HepG2 (cell line): ENCODE data around the gene MEF2A. TPM values are rescaled to one million over a fixed set of nuclear protein-coding genes. Genes with fewer than 3 reads are reported as not detected.

Experiments used
- ARID5B ChIP-seq: IDR thresholded peaks from 2 replicates; pipeline ENCODE4 v1.4.0; 2020; ENCODE audit warnings: mild to moderate bottlenecking, missing genetic modification reagents
- ELK4 ChIP-seq: sonication (generic); formaldehyde crosslinking; IDR thresholded peaks from 2 replicates; pipeline ENCODE4 v1.9.0; 2021; ENCODE audit warnings: missing genetic modification reagents, borderline replicate concordance
- GABPA ChIP-seq, 2 experiments: IDR thresholded peaks; 2 replicates each; pipeline ENCODE4 v1.6.1; 2011 to 2016; ENCODE audit warnings: low read depth in 2 of 2, low read length in 1 of 2, missing biosample characterization in 1 of 2, missing genetic modification characterization in 1 of 2
- KLF11 ChIP-seq: IDR thresholded peaks from 2 replicates; pipeline ENCODE4 v1.6.1; 2016; ENCODE audit warnings: missing compliant biosample characterization
- NCOA1 ChIP-seq: sonication (generic); formaldehyde crosslinking; IDR thresholded peaks from 2 replicates; pipeline ENCODE4 v1.9.0; 2021; ENCODE audit warnings: missing genetic modification reagents
- SCMH1 ChIP-seq: sonication (generic); formaldehyde crosslinking; IDR thresholded peaks from 2 replicates; pipeline ENCODE4 v1.9.0; 2021; ENCODE audit warnings: missing genetic modification reagents, mild to moderate bottlenecking, borderline replicate concordance
- SSRP1 ChIP-seq: IDR thresholded peaks from 2 replicates; pipeline ENCODE4 v1.6.1; 2016; ENCODE audit warnings: control low read depth
- TCF12 ChIP-seq, 2 experiments: fragments of 450-650 bp in 1 of 2; sonication (generic) in 1 of 2; formaldehyde crosslinking in 1 of 2; IDR thresholded peaks; 2 replicates each; pipeline versions ENCODE4 v1.6.1 to v1.8.0; 2017 to 2022; ENCODE audit warnings: antibody characterized with exemption in 1 of 2, mild to moderate bottlenecking in 1 of 2, missing genetic modification reagents in 1 of 2, moderate library complexity in 1 of 2
- TEAD2 ChIP-seq: sonication (generic); formaldehyde crosslinking; IDR thresholded peaks from 2 replicates; pipeline ENCODE4 v1.9.0; 2021; ENCODE audit warnings: missing genetic modification reagents
- TFDP1 ChIP-seq: IDR thresholded peaks from 2 replicates; pipeline ENCODE4 v1.6.1; 2016; ENCODE audit warnings: missing compliant biosample characterization, missing genetic modification reagents, borderline replicate concordance
- ZBTB37 ChIP-seq: sonication (generic); formaldehyde crosslinking; IDR thresholded peaks from 2 replicates; pipeline ENCODE4 v1.4.0; 2020; ENCODE audit warnings: mild to moderate bottlenecking, missing genetic modification reagents
- ZNF382 ChIP-seq: sonication (generic); formaldehyde crosslinking; IDR thresholded peaks from 2 replicates; pipeline ENCODE4 v1.5.0; 2020; ENCODE audit warnings: missing genetic modification reagents, mild to moderate bottlenecking, borderline replicate concordance
- ZNF501 ChIP-seq: sonication (generic); formaldehyde crosslinking; IDR thresholded peaks from 2 replicates; pipeline ENCODE4 v1.5.1; 2020; ENCODE audit warnings: mild to moderate bottlenecking, moderate library complexity, missing genetic modification reagents
- ZNF513 ChIP-seq: sonication (generic); formaldehyde crosslinking; conservative IDR thresholded peaks from 2 replicates; pipeline ENCODE4 v1.5.0; 2020; ENCODE audit warnings: missing genetic modification reagents
- ZNF616 ChIP-seq: sonication (generic); formaldehyde crosslinking; IDR thresholded peaks from 2 replicates; pipeline ENCODE4 v1.5.0; 2020; ENCODE audit warnings: low read depth, mild to moderate bottlenecking, missing genetic modification reagents
- ZNF737 ChIP-seq: sonication (generic); formaldehyde crosslinking; IDR thresholded peaks from 2 replicates; pipeline ENCODE4 v1.5.0; 2020; ENCODE audit warnings: missing genetic modification reagents, mild to moderate bottlenecking, borderline replicate concordance
- ZNF766 ChIP-seq: sonication (generic); formaldehyde crosslinking; IDR thresholded peaks from 2 replicates; pipeline ENCODE4 v1.5.0; 2020; ENCODE audit warnings: missing genetic modification reagents, borderline replicate concordance
- ZSCAN21 ChIP-seq: sonication (generic); formaldehyde crosslinking; IDR thresholded peaks from 2 replicates; pipeline ENCODE4 v1.8.0; 2022; ENCODE audit warnings: mild to moderate bottlenecking, missing genetic modification reagents, moderate library complexity, borderline replicate concordance
- ZSCAN25 ChIP-seq: sonication (generic); formaldehyde crosslinking; IDR thresholded peaks from 2 replicates; pipeline ENCODE4 v1.8.0; 2022; ENCODE audit warnings: mild to moderate bottlenecking, missing genetic modification reagents
- polyA plus RNA-seq, 8 experiments: library from polyadenylated mRNA; depleted of rRNA in 3 of 8; stranded (reverse) in 7 of 8; unstranded in 1 of 8; fragments of >200 nt; fragmentation: Illumina TruSeq in 4 of 8; extraction: Trizol in 4 of 8; gene quantifications; 2 replicates each; pipeline versions ENCODE4 v1.2.1 to v1.2.3, GENCODE V29; 2011 to 2016; ENCODE audit warnings: low read depth in 4 of 8, missing spikeins in 1 of 8, mixed read lengths in 1 of 8; ENCODE audit not compliant: insufficient read depth in 1 of 8
- total RNA-seq, 5 experiments: library from RNA; depleted of rRNA; stranded (reverse); fragments of >200 nt; fragmentation: Illumina TruSeq; extraction: Trizol; gene quantifications; 2 replicates each; pipeline ENCODE4 v1.2.3, GENCODE V29; 2016; ENCODE audit warnings: low read depth in 1 of 5

Gene MEF2A
- total and polyA plus RNA-seq, 2 of the 13 experiments (the other 11 are each of a cell fraction or from before 2014, with no cell fraction given) = 15.2 to 24.4 TPM

GRCh38 chr15:99565299-99566156 is at the start of gene MEF2A (continued):
- 0 out of 2 replicates have a peak, but pooled peaks have one; percentile 65 for TF ChIP-seq ELK4 (CRISPR knock-in tag)
- TF ChIP-seq SSRP1 (CRISPR knock-in tag) = no peak
- TF ChIP-seq ARID5B = peak; percentile 32; the same call in 1 of the 2 replicates
- TF ChIP-seq GABPA (IDR thresholded peaks at IDR 0.05; ENCODE audit: low read depth, low read length) = peak; percentile 54
- TF ChIP-seq GABPA (CRISPR knock-in tag; IDR thresholded peaks at IDR 0.05; ENCODE audit: low read depth) = peak; percentile 81
- TF ChIP-seq TCF12 (IDR thresholded peaks at IDR 0.05) = no peak
- TF ChIP-seq TCF12 (CRISPR knock-in tag; IDR thresholded peaks at IDR 0.05) = no peak
- peak; percentile 71; the same call in 1 of the 2 replicates for TF ChIP-seq ZNF501 (CRISPR knock-in tag)
- TF ChIP-seq ZNF766 (CRISPR knock-in tag) = no peak
- no peak for TF ChIP-seq NCOA1 (CRISPR knock-in tag)
- TF ChIP-seq SCMH1 (CRISPR knock-in tag) = no peak
- peak; percentile 60; the same call in 1 of the 2 replicates for TF ChIP-seq ZSCAN21 (CRISPR knock-in tag)
- TF ChIP-seq ZNF513 = no peak
- no peak for TF ChIP-seq ZSCAN25 (CRISPR knock-in tag)
- TF ChIP-seq KLF11 (CRISPR knock-in tag) = no peak
- TF ChIP-seq ZBTB37 = no peak
- no peak for TF ChIP-seq ZNF737 (CRISPR knock-in tag)
- TF ChIP-seq TEAD2 (CRISPR knock-in tag) = no peak
- TF ChIP-seq TFDP1 (CRISPR knock-in tag) = peak; percentile 60; the same call in 1 of the 2 replicates
- TF ChIP-seq ZNF616 (CRISPR knock-in tag) = no peak; the same call in 1 of the 2 replicates
- TF ChIP-seq ZNF382 = no peak
